ENCODE measurements around the gene SCAF8. TPM values are rescaled to one million over a fixed set of nuclear protein-coding genes. Genes with fewer than 3 reads are reported as not detected.

SCAF8 gene
- total and polyA plus RNA-seq, 4 experiments from 2014 or later, result 4.5 to 60.5 (median 40.2) TPM

- H3K4me3 Mint-ChIP-seq, result no peak overlapping the region
- peaks cover 10% of the 10 kb centered on the region for H3K4me1 ChIP-seq (ENCODE audit: insufficient read depth, low read length)
- peaks cover 35 to 62% of the 10 kb centered on the region in 2 donors for H3K36me3 Mint-ChIP-seq
- no peaks in the 10 kb centered on the region for H3K27me3 Mint-ChIP-seq
- H3K27me3 ChIP-seq (ENCODE audit: insufficient read depth, low read length), result no peaks in the 10 kb centered on the region
- H3K4me1 Mint-ChIP-seq, result peaks cover 20 to 37% (median 22%) of the 10 kb centered on the region in 4 donors
- intact Hi-C loops (cut with micrococcal nuclease), result loop anchor here (2.0 kb wide), 1 partner anchor 14 kb away; no protein-coding TSS in a partner anchor
- no peaks in the 10 kb centered on the region for H3K9me3 ChIP-seq (ENCODE audit: control insufficient read depth in 1 of 2, low read length in 2 of 2)
- no peak overlapping the region for H3K4me3 ChIP-seq (ENCODE audit: low read length in 2 of 2)
- ChIA-PET POLR2A (ENCODE audit: partially characterized antibody) (no interaction called here), CTCF (ENCODE audit: partially characterized antibody) (no interaction called here)
- peaks cover 33% of the 10 kb centered on the region for H3K36me3 ChIP-seq (ENCODE audit: insufficient read depth, low read length)
- H3K27ac Mint-ChIP-seq, result peak overlapping the region in 1 of 7 donors; percentile 31
- H3K27ac ChIP-seq (ENCODE audit: low read depth, low read length), result no peak overlapping the region
- no peak for DNase-seq
- no peaks in the 10 kb centered on the region for H3K9me3 Mint-ChIP-seq
Observed at GRCh38 chr6:154830771-154831170, 97.6 kb downstream of the SCAF8 start.

- Histone ChIP-seq H3K4me1 (ENCODE audit: insufficient read depth, low read length) (peaks cover 10% of the 10 kb centered on the region), H3K4me3 (ENCODE audit: low read length in 2 of 2) (no peak overlapping the region), H3K36me3 (ENCODE audit: insufficient read depth, low read length) (peaks cover 22% of the 10 kb centered on the region), H3K9me3 (ENCODE audit: control insufficient read depth in 1 of 2, low read length in 2 of 2) (no peaks in the 10 kb centered on the region), H3K27ac (ENCODE audit: low read depth, low read length) (no peak overlapping the region), H3K27me3 (ENCODE audit: insufficient read depth, low read length) (no peaks in the 10 kb centered on the region)
- Mint-ChIP-seq H3K36me3 (peaks cover 22 to 42% of the 10 kb centered on the region in 2 donors), H3K27me3 (no peaks in the 10 kb centered on the region), H3K4me3 (no peak overlapping the region), H3K4me1 (peaks cover 23 to 34% (median 29%) of the 10 kb centered on the region in 4 donors), H3K27ac (peak overlapping the region in 1 of 7 donors; percentile 4), H3K9me3 (no peaks in the 10 kb centered on the region)
- intact Hi-C loops (cut with micrococcal nuclease), result no loop called here
- POLR2A ChIA-PET (ENCODE audit: partially characterized antibody), result no interaction called here
- CTCF ChIA-PET (ENCODE audit: partially characterized antibody), result interaction anchor here (1.3 kb wide), 1 partner anchor 159 kb away, joined by 3 read pairs; no protein-coding TSS in a partner anchor
- DNase-seq, result no peak
Observed at GRCh38 chr6:154835307-154835706, 102.1 kb downstream of the SCAF8 start.

DNA sequence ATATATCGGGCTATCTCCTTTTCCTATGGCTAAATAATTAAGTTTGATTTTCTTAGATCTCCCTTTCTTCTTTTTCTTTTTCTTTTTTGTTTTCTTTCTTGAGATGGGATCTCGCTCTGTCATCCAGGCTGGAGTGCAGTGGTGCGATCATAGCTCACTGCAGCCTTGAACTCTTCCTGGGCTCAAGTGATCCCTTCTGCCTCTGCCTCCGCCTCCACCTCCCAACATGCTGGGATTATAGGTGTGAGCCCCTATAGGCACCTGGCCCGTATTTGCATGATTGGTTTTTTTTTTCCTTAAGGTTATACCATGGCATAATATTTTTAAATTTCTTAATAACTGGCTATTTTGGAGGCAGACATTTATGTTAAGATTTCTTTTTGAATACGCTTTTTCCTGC, 106.3 kb downstream of the SCAF8 start:
- H3K4me1 Mint-ChIP-seq, result peaks cover 18 to 31% (median 27%) of the 10 kb centered on the region in 4 donors
- H3K9me3 Mint-ChIP-seq, result no peaks in the 10 kb centered on the region
- DNase-seq, result no peak
- ChIA-PET CTCF (ENCODE audit: partially characterized antibody) (interaction anchor here (1.5 kb wide), 1 partner anchor 164 kb away, joined by 5 read pairs; no protein-coding TSS in a partner anchor), POLR2A (ENCODE audit: partially characterized antibody) (no interaction called here)
- no peak overlapping the region for H3K4me3 Mint-ChIP-seq
- H3K4me3 ChIP-seq (ENCODE audit: low read length in 2 of 2), result no peak overlapping the region
- peaks cover 6 to 17% of the 10 kb centered on the region in 2 donors for H3K36me3 Mint-ChIP-seq
- H3K27me3 Mint-ChIP-seq, result no peaks in the 10 kb centered on the region
- H3K27me3 ChIP-seq (ENCODE audit: insufficient read depth, low read length), result no peaks in the 10 kb centered on the region
- no peak overlapping the region for H3K27ac ChIP-seq (ENCODE audit: low read depth, low read length)
- peaks cover 7% of the 10 kb centered on the region for H3K4me1 ChIP-seq (ENCODE audit: insufficient read depth, low read length)
- H3K27ac Mint-ChIP-seq, result peak overlapping the region in 1 of 7 donors; percentile 11
- no peaks in the 10 kb centered on the region for H3K36me3 ChIP-seq (ENCODE audit: insufficient read depth, low read length)
- H3K9me3 ChIP-seq (ENCODE audit: control insufficient read depth in 1 of 2, low read length in 2 of 2), result no peaks in the 10 kb centered on the region
- intact Hi-C loops (cut with micrococcal nuclease), result no loop called here

GRCh38 chr6:154840363-154840762, 107.1 kb downstream of the SCAF8 start:
- Histone ChIP-seq H3K9me3 (ENCODE audit: control insufficient read depth in 1 of 2, low read length in 2 of 2) (no peaks in the 10 kb centered on the region), H3K4me3 (ENCODE audit: low read length in 2 of 2) (no peak overlapping the region), H3K27me3 (ENCODE audit: insufficient read depth, low read length) (no peaks in the 10 kb centered on the region), H3K27ac (ENCODE audit: low read depth, low read length) (no peak overlapping the region), H3K36me3 (ENCODE audit: insufficient read depth, low read length) (no peaks in the 10 kb centered on the region), H3K4me1 (ENCODE audit: insufficient read depth, low read length) (no peaks in the 10 kb centered on the region)
- ChIA-PET POLR2A (ENCODE audit: partially characterized antibody) (no interaction called here), CTCF (ENCODE audit: partially characterized antibody) (no interaction called here)
- DNase-seq, result no peak
- Mint-ChIP-seq H3K4me3 (no peak overlapping the region), H3K36me3 (peaks cover 11 to 14% of the 10 kb centered on the region in 2 donors), H3K4me1 (peaks cover 17 to 33% (median 23%) of the 10 kb centered on the region in 4 donors), H3K9me3 (no peaks in the 10 kb centered on the region), H3K27ac (no peak overlapping the region), H3K27me3 (no peaks in the 10 kb centered on the region)
- intact Hi-C loops (cut with micrococcal nuclease), result no loop called here

DNA sequence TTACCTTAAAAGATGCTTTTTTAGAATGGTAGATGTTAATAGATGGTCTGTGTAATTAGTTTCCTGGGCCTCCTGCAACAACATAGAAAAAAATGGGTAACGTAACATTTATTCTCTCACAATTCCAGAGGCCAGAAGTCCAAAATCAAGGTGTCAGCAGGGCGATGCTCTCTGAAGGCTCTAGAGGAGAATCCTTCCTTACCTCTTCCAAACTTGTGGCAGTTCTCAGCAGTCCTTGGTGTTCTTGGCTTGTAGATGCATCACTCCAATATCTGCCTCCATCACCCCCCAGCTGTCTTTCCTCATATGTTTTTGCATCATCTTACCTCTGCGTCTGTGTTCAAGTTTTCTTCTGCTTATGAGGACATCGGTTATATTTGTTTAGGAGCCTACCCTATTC, 107.9 kb downstream of the SCAF8 start:
- no peaks in the 10 kb centered on the region for H3K36me3 ChIP-seq (ENCODE audit: insufficient read depth, low read length)
- peaks cover 18 to 39% (median 22%) of the 10 kb centered on the region in 4 donors for H3K4me1 Mint-ChIP-seq
- CTCF ChIA-PET (ENCODE audit: partially characterized antibody), result no interaction called here
- POLR2A ChIA-PET (ENCODE audit: partially characterized antibody), result no interaction called here
- H3K4me3 Mint-ChIP-seq, result no peak overlapping the region
- H3K4me1 ChIP-seq (ENCODE audit: insufficient read depth, low read length), result no peaks in the 10 kb centered on the region
- intact Hi-C loops (cut with micrococcal nuclease), result no loop called here
- no peak overlapping the region for H3K27ac Mint-ChIP-seq
- no peak for DNase-seq
- H3K36me3 Mint-ChIP-seq, result peaks cover 11 to 13% of the 10 kb centered on the region in 2 donors
- H3K27me3 Mint-ChIP-seq, result no peaks in the 10 kb centered on the region
- H3K9me3 Mint-ChIP-seq, result no peaks in the 10 kb centered on the region
- no peak overlapping the region for H3K27ac ChIP-seq (ENCODE audit: low read depth, low read length)
- H3K9me3 ChIP-seq (ENCODE audit: control insufficient read depth in 1 of 2, low read length in 2 of 2), result no peaks in the 10 kb centered on the region
- H3K4me3 ChIP-seq (ENCODE audit: low read length in 2 of 2), result no peak overlapping the region
- H3K27me3 ChIP-seq (ENCODE audit: insufficient read depth, low read length), result no peaks in the 10 kb centered on the region

GRCh38 chr6:154842833-154843232, 109.6 kb downstream of the SCAF8 start:
- Histone ChIP-seq H3K27ac (ENCODE audit: low read depth, low read length) (no peak overlapping the region), H3K4me1 (ENCODE audit: insufficient read depth, low read length) (no peaks in the 10 kb centered on the region), H3K4me3 (ENCODE audit: low read length in 2 of 2) (no peak overlapping the region), H3K27me3 (ENCODE audit: insufficient read depth, low read length) (no peaks in the 10 kb centered on the region), H3K36me3 (ENCODE audit: insufficient read depth, low read length) (no peaks in the 10 kb centered on the region), H3K9me3 (ENCODE audit: control insufficient read depth in 1 of 2, low read length in 2 of 2) (no peaks in the 10 kb centered on the region)
- peaks cover 18 to 50% (median 27%) of the 10 kb centered on the region in 4 donors for H3K4me1 Mint-ChIP-seq
- H3K9me3 Mint-ChIP-seq, result no peaks in the 10 kb centered on the region
- H3K36me3 Mint-ChIP-seq, result peaks cover 13 to 18% of the 10 kb centered on the region in 2 donors
- POLR2A ChIA-PET (ENCODE audit: partially characterized antibody), result no interaction called here
- no peaks in the 10 kb centered on the region for H3K27me3 Mint-ChIP-seq
- DNase-seq, result no peak
- intact Hi-C loops (cut with micrococcal nuclease), result no loop called here
- H3K27ac Mint-ChIP-seq, result no peak overlapping the region
- CTCF ChIA-PET (ENCODE audit: partially characterized antibody), result no interaction called here
- H3K4me3 Mint-ChIP-seq, result no peak overlapping the region

DNA sequence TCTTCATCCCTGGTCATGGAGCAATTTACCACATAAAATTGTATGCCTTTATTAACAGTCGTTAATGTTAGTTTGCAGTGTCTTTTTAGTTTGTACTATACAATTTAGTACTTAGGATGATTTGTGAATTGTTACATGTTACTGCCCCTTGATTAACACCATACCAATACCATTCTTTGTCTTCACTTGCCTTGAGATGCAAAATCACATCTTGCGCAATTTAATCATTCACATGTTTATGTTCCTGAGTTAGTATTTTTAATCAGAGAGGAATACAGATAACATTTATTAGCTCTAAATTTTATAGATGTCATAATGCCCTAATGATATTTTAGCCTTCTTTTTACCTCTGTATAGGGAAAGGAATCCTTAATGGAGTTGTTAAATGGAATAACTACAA, 114.1 kb downstream of the SCAF8 start:
- Histone ChIP-seq H3K36me3 (ENCODE audit: insufficient read depth, low read length) (no peaks in the 10 kb centered on the region), H3K4me1 (ENCODE audit: insufficient read depth, low read length) (no peaks in the 10 kb centered on the region), H3K9me3 (ENCODE audit: control insufficient read depth in 1 of 2, low read length in 2 of 2) (no peaks in the 10 kb centered on the region), H3K27me3 (ENCODE audit: insufficient read depth, low read length) (no peaks in the 10 kb centered on the region), H3K4me3 (ENCODE audit: low read length in 2 of 2) (no peak overlapping the region), H3K27ac (ENCODE audit: low read depth, low read length) (no peak overlapping the region)
- CTCF ChIA-PET (ENCODE audit: partially characterized antibody), result no interaction called here
- peaks cover 21 to 49% (median 30%) of the 10 kb centered on the region in 4 donors for H3K4me1 Mint-ChIP-seq
- intact Hi-C loops (cut with micrococcal nuclease), result no loop called here
- peaks cover 0 to 3% (median 0%) of the 10 kb centered on the region in 8 donors for H3K9me3 Mint-ChIP-seq
- no peak overlapping the region for H3K4me3 Mint-ChIP-seq
- peaks cover 18 to 32% of the 10 kb centered on the region in 2 donors for H3K36me3 Mint-ChIP-seq
- POLR2A ChIA-PET (ENCODE audit: partially characterized antibody), result no interaction called here
- no peak overlapping the region for H3K27ac Mint-ChIP-seq
- DNase-seq, result no peak
- no peaks in the 10 kb centered on the region for H3K27me3 Mint-ChIP-seq
